22Rv1 (cell line): ENCODE measurements around the gene PRKD1.

ENCODE experiments used
- ZFX ChIP-seq: fragments of 450-650 bp; IDR thresholded peaks from 2 replicates; pipeline ENCODE4 v1.6.1; 2017; ENCODE audit warnings: antibody characterized with exemption, borderline replicate concordance
- TF ChIP-seq, protein P1 (sequence below): fragments of 450-650 bp; IDR thresholded peaks from 2 replicates; pipeline ENCODE4 v1.5.1; 2017; ENCODE audit warnings: mild to moderate bottlenecking

DNA sequence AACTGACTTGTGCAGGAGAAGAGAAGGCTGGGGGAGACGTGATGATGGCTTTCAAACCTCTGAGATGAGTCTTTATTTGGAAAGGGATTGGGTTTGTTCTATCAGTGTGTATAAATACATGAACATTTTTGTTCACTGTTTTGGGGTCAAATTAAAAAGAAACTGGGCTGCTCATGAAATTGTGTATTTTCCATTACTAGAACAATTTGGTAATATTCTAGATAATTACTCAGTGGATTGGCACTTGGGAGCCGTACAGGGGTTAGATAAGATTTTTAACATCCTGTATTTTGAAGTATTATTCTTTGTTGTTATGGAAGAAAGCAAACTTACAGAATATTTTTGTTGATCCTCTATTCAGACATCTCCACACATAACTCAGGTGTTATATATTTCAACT is 340.6 kb downstream of the PRKD1 start:
- TF ChIP-seq, protein P1, sequence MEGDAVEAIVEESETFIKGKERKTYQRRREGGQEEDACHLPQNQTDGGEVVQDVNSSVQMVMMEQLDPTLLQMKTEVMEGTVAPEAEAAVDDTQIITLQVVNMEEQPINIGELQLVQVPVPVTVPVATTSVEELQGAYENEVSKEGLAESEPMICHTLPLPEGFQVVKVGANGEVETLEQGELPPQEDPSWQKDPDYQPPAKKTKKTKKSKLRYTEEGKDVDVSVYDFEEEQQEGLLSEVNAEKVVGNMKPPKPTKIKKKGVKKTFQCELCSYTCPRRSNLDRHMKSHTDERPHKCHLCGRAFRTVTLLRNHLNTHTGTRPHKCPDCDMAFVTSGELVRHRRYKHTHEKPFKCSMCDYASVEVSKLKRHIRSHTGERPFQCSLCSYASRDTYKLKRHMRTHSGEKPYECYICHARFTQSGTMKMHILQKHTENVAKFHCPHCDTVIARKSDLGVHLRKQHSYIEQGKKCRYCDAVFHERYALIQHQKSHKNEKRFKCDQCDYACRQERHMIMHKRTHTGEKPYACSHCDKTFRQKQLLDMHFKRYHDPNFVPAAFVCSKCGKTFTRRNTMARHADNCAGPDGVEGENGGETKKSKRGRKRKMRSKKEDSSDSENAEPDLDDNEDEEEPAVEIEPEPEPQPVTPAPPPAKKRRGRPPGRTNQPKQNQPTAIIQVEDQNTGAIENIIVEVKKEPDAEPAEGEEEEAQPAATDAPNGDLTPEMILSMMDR, result no peak
- no peak for TF ChIP-seq ZFX
